ENCODE results near the gene TYW1. TPM values are rescaled to one million over a fixed set of nuclear protein-coding genes. Genes with fewer than 3 reads are reported as not detected.
"Not testable (repeated sequence)": the region's sequence is repeated elsewhere in the genome, so short reads cannot be mapped to it uniquely, and the experiment has no call there.

Gene TYW1
- total RNA-seq, 1 donor from 2014 or later, result 18.9 TPM

DNA sequence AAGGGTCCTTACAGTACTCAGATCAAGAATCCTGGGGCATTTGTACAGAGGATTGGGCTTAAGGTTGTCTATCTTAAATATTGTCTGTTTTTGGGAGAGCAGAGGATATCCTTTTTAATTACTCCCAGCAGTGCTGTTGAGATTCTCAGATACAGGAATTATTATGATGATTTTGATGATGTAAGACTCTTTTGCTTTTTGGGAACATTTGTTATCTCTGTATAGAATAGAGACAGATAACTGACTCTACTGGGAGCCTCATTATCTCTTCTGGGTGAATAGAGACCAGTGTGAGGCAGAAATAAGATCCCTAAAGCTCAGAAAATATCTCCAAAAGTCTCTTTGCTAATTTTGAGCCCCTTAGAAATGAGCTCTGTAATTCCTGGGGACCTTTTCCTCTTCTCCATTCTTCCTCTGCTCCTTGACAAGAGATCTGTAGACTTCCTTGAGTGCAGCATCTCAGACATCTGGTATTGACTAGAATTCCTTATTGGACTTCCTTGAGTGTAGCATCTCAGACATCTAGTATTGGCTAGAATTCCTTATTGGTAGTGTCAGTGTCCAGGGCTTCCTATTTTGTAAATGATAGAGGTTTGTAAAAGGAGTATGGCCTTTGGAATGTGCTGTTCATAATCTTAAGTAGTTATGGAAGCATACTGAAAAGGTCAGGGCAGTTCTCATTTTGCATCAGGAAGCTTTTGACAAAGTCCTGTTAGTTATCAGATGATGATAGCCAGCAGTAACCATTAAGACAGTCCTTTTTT, 118.0 kb downstream of the TYW1 start:
- not testable (repeated sequence) for DNase-seq (ENCODE audit: low spot score)

DNA sequence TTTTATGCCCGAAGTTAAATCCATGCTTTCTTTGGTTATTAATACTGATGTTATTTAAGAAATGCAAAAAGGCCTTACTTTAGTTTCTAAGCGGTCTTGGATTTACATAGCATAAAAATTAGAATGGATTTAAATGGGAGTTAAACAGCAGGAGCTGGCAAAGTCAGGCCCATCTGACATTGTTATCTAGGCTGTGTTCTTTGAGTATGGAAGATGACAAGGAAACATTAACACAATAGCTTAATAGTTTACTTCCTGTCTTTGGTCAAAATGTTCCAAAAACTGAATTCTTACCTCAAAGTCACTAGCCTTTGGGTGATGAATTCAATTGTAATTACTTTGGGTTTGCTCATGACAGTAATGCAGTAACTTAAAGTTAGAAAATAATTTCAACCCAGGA, 123.9 kb downstream of the TYW1 start:
- DNase-seq (ENCODE audit: low spot score), result not testable (repeated sequence)

DNA sequence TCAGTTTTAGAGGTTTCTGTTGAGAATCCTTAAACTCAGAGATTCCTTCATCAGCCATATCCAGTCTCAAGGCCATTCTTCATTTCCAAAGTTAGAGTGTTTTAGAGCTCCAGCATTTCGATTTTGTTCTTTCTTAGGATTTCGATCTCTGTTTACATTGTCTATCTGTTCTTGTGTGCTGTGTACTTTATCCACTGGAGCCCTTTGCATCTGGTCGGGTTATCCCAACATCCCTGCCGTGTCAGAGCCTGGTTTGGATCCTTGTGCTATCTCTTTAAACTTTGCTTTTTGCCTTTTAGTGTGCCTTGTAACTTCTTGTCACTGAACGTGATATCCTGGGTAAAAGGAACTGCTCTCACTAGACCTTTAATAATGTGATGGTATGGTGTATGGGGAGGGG, 131.6 kb downstream of the TYW1 start:
- DNase-seq (ENCODE audit: low spot score), result not testable (repeated sequence)

DNA sequence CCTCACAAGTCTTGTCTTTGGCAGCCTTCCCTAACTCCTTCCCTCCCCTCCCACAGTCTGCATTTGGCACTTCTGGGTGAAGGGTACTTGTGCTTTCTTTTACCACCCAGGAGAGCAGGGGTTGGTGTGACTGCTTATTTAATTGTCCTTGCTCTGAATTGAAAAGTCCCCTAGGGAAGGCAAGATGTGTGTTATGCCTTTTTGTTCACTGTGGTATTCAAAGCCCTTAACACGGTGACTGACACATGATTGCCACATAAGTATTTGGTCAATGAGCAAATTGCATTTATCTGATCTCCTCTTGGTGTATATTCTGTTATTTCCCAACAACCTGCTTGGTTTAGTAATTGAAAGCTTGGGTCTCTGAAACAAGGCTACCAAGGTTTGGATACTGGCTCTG, 134.1 kb downstream of the TYW1 start:
- not testable (repeated sequence) for DNase-seq (ENCODE audit: low spot score)

DNA sequence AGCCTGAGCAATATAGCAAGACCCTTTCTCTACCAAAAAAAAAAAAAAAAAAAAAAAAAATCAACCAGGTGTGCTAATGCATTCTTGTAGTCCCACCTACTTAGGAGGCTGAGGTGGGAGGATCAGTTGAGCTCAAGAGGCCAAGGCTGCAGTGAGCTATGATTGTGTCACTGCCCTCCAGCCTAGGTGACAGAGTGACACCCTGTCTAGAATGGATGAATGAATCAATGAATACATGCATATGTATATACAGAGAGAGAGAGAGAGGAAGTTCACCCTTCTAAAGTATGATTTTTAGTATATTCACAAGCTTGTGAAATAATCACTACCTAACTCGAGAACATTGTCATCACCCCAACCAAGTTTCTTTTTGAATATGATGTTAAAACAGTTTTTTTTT, 138.3 kb downstream of the TYW1 start:
- DNase-seq (ENCODE audit: low spot score), result not testable (repeated sequence)

DNA sequence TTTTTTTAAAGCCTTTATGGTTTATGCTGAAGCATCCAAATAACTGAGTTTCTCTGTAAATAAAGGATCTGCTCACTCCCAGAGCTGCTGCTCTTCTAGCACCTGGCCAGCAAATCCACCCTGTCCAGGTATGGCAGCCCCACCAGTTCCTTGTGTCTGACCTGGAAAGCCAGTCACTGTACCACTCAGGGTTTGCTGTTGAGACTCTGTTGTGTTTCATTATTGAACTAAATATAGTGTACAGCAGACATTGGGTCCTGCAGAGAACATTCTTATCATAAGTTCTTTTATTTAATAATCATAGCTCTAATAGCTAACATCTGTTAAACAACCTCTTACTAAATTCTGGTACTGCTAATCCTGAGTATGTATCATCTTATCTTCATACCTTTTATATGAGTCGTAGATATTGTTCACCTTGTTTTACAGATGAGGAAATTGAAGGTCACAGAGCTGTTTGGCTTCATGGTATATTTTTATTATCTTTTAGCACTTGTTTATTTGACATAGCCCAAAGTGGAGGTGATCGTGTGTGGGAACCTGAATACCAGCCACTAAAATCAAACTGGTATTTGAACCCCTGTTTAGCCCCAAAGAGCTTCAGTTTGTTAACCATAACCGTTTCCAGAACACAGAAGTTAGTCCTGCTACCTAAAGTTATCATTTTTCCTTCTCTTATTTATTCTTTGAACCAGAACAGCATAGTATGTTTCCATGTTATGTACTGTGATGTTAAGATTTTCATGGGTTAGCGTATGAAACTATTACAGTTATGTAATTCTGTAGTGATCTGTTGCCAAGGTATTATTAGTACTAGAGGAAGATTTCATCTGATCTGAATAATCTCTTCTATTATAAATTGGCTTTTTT, 139.2 kb downstream of the TYW1 start:
- DNase-seq (ENCODE audit: low spot score), result not testable (repeated sequence)

DNA sequence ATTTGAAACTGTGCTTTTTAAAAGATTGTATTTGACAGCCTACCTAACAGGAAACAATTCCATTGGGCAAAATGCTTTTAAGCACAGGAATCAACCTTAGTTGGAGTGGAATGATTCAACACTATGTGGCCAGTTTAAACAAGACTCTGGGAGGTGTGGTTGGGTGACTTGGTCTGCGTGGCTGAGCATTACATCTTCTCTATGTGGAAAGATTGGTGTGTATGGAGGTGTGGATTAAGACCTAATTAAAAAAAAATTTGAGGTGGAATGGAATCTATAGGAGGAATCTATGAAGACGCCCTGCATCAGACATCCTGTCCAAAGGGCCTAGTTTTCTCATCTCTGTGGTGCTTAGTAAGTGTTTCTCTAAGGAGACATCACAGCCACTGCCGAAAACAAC, 140.9 kb downstream of the TYW1 start:
- DNase-seq (ENCODE audit: low spot score), result not testable (repeated sequence)

DNA sequence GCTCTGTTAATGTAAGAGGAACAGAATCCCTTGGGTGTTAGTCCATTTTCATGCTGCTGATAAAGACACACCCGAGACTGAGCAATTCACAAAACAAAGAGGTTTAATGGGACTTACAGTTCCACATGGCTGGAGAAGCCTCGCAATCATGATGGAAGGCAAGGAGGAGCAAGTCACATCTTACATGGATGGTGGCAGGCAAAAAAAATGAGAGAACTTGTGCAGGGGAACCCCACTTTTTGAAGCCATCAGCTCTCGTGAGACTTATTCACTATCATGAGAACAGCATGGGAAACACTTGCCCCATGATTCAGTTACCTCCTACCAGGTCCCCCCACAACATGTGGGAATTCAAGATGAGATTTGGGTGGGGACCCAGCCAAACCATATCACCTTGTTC, 143.2 kb downstream of the TYW1 start:
- not testable (repeated sequence) for DNase-seq (ENCODE audit: low spot score)

DNA sequence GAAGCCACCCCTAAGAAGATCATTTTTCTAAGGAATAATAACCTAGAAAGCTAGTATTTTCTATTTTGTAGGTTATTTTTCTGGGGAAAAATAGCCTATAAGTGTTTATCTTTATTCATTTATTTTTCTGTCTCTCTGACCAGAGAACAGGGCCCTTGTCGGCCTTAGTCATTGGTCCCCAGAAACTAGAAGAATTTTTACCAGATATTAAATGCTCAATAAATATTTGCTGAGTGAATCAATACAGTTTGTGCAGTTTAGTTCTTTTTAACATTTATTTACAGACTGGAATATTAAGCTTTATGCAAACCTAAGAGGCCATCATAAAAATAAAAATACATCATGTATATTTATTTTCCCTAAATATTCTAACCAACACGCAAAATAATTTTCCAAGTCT, 144.4 kb downstream of the TYW1 start:
- DNase-seq (ENCODE audit: low spot score), result not testable (repeated sequence)

DNA sequence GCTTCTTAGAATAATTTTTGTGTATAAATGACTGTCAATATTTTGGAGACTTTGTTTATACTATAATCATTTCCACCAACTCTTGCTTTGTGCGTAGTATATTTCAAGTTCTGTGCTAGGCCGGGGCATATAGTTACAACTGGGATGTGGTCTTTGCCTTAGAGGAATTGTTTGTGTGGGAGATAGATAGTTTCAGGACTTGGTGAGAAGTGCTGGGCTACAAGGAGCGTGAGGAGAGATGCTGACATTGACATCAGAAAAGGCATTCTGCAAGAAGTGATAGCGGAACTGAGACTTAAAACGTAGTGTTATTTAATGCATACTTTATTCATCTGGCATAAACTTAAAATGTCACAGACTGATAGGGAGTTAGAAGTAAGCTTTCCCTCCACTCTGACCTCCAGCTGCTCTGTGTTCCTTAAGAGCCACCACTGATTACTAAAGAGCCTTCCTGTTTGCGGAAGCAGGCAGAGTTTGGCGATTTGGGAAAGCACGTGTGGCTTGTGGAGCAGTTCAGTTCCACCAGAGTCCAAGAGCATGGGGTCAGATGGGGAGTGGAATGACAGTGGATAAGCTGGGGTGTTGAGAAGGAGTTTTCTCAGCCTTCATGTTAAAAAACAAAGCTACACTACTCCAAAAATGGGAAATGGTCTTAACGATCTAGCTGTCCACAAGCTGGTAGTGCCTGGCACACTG, 146.6 kb downstream of the TYW1 start:
- not testable (repeated sequence) for DNase-seq (ENCODE audit: low spot score)

DNA sequence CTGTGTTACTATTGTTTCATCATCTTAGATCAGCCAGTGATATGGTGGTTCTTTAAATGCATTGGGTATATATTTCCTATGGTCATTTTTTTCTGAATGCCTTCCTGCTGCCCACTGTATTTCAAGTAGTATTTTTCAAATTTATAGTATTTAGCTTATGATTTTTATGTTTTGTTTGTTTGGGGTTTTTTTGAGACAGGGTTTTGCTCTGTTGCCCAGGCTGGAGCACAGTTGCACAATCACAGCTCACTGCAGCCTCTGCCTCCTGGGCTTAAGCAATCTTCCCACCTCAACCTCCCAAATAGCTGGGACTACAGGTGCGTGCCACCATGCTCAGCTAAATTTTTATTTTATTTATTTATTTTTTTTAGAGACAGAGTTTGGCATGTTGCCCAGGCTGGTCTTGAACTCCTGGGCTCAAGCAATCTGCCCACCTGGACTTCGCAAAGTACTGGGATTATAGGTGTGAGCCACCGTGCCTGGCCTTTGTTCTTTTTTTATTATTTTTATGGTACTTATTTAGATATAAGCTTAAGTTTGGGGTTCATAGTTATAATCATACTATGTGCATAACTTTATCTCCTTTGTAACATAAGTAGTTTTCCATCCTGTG, 149.1 kb downstream of the TYW1 start:
- not testable (repeated sequence) for DNase-seq (ENCODE audit: low spot score)

DNA sequence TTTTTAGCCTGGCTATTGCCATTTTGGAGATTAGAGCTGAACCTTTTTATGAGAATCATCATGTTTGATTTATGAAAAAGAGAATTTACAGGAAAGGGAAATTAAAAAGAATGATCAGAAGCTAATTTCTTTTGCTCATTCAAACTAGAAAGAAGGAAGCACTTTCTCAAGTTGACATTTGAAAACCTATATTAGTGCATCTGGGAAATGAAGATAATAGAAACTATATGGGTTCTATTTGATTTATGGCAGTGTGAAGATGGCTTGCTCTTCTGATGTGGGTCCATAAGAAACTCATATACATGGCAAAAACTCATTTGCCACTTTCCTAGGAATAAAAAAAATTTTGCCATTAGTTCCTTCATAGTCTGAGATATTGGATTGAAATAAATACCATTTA, 152.5 kb downstream of the TYW1 start:
- not testable (repeated sequence) for DNase-seq (ENCODE audit: low spot score)

DNA sequence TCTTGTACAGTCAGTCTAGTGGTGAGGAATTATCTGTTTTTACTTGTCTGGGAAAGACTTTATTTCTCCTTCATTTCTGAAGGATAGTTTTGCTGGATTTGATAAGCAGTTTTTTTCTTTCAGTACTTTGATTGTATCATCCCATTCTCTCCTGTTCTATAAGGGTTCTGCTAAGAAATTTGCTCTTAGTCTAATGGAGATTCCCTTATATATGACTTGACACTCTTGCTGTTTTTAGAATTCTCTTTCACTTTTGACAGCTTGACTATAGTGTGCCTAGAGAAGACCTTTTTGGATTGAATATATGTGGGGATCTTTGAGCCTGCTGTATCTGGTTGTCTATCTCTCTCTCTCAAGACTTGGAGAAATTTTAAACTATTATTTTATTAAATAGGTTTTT, 157.7 kb downstream of the TYW1 start:
- not testable (repeated sequence) for DNase-seq (ENCODE audit: low spot score)

DNA sequence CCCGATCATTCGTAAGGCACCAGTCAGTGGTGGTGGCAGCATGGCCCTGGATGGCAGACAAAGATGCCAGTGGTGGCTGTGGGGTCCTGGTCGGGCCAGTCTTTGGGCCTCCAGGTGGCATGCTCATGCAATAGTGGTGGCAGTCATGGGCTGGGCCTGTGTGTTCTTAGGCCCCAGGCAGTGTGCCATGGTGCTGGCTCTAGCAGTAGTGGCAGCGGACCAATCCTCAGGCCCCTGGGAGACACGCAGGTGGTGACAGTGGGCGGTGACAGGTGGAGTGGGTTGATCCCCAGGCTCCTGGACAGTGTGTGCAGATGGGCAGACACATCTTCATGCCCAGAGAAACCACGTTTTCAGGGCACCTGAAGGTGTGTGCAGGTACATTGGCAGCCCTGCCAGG, 159.4 kb downstream of the TYW1 start:
- not testable (repeated sequence) for DNase-seq (ENCODE audit: low spot score)

DNA sequence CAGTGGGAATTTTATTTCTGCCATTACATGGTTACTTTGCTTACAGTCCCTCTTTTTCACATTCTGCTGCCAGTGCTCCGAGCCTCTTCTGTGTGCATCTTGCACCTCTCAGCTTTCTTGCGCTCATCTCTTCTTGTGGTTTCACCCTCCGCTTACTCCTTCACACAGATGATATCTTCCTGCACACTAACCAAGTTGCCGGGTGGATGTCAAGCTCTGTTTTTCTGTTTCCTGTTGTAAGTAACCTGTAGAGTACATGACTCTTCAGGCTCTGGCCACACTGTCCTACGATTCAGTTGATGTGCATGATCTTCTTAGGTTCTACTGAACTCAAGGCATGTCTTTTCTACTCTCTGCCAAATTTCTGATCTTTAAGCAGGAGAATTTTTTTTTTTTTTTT, 166.7 kb downstream of the TYW1 start:
- DNase-seq (ENCODE audit: low spot score), result not testable (repeated sequence)

DNA sequence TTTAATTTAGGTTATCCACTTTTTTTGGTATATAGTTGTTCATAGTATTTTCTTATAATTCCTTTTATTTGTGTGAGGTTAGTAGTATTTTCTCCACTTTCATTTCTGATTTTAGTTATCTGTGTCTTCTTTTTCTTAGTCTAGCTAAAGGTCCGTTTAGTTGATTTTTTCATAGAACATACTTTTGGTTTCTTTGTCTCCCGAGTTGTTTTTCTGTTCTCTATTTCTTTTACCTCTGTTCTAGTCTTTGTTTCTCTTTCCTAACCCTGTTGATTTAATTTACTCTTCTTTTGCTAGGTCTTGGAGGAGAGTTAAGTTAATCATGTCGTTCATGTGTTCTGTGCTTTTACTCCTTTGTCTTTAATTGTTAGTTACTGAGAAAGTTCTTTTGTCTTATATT, 174.5 kb downstream of the TYW1 start:
- DNase-seq (ENCODE audit: low spot score), result not testable (repeated sequence)

DNA sequence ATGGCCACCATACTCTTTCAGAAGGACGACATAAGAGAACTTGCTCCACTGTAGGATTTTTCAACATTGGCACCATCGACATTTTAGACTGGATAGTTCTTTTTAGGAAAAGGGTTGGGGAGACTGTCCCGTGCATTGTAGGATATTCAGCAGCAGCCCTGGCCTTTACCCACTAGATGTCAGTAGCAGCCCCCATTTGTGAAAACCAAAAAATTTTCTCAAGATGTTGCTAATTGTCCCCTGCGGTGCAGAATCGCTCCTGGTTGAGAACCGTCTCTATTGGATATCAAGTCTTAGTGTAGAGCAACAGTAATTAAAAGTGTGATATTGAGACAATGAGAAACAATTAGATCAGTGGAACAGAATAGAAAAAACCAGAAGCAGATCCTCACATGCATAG, 180.1 kb downstream of the TYW1 start:
- not testable (repeated sequence) for DNase-seq (ENCODE audit: low spot score)

DNA sequence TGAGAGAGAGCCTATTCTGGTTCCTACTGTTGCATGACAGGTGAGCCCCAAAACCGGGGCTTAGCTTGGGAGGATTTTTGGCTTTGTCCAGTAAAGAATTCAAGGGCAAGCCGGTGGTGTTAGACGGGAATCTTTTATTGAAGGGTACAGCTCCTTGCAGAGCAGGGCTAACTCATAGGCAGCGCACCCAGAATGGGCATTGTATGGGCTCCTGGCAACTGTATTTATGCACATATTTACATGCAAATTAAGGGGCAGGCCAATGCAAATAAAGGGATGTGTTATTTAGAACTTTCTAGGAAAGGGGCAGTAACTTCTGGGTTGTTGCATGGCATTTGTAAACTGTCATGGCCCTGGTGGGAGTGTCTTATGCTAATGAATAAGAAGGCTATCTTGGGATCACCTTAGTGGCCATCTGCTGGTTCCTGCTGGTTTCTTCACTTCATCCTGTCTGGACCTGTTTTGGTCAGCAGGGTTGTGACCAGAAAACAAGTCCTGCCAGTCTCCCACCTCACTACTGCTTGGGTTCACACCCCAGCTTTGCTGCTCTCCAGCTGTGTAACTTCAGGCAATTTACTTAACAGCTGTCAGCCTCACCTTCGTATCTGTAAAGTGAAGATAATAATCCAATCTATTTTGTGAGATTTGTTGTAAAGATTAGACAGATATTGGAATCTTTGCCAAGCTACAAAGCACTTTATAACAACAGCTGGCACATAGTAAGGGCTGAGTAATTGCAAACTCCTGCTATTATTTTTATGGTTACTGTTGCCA, 182.5 kb downstream of the TYW1 start:
- not testable (repeated sequence) for DNase-seq (ENCODE audit: low spot score)

DNA sequence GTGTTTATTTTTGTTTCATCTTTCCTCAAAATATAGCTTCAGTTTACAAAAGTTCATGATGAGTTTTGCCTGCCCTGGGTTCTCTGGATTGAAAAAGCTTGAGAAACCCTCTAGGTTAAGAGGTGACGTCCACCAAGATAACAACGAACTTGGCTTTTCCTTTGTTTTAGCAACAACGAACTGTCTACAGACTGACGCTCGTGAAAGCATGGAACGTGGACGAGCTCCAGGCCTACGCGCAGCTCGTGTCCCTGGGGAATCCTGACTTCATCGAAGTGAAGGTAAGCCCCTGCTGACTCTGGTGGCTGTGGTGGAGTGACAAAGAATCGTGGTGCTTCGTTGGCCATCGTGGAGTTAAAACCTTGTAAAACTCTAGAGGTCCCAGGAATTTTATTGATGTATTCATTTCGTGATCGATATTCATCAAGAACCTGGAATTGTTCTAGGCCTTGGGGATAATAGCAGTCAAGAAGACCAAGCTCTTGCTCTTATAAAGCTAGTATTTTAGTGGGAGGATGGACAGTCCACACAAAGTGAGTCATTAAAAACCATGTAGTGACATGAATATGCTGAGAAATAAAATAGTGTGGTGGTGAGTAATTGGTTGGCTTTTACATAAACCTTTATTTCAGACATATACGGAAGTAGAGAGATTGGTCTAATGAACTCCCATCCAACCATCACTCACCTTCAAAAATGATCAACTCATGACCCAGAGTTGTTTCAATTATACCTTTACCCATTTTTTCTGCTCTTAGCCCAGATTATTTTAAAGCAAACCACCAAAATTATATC, 186.5 kb downstream of the TYW1 start:
- not testable (repeated sequence) for DNase-seq (ENCODE audit: low spot score)
